CD14-positive monocyte (primary cell): ENCODE results near the gene SPIRE2. TPM values are rescaled to one million over a fixed set of nuclear protein-coding genes. Genes with fewer than 3 reads are reported as not detected.
A peak's percentile ranks its signal among the peaks of the same experiment; 100 is the strongest.

Experiments
- DNase-seq, 3 donors: peaks; one replicate each; pipeline ENCODE4 v3.0.0-alpha.2; 2011 to 2022
- H2AFZ ChIP-seq: 2 replicates; pipeline ENCODE4 v1.6.0; 2012; ENCODE audit warnings: mild to moderate bottlenecking, low read depth, low read length, inconsistent platforms; ENCODE audit not compliant: insufficient read depth, poor library complexity, severe bottlenecking
- H3K27ac ChIP-seq, 2 donors: 1 replicate in 1 of 2; 2 replicates in 1 of 2; pipeline ENCODE4 v1.5.1; 2012 to 2013; ENCODE audit warnings: low read length in 2 of 2, control low read depth in 1 of 2, inconsistent platforms in 1 of 2, low read depth in 1 of 2, mild to moderate bottlenecking in 1 of 2
- H3K27me3 ChIP-seq, 2 donors: one replicate each; pipeline versions ENCODE4 v1.6.0 to v1.6.1; 2011 to 2013; ENCODE audit warnings: low read length in 2 of 2; ENCODE audit not compliant: control insufficient read depth in 2 of 2, insufficient read depth in 2 of 2
- H3K36me3 ChIP-seq, 2 donors: replicated peaks in 1 of 2; 1 replicate in 1 of 2; 2 replicates in 1 of 2; pipeline versions ENCODE4 v1.5.1 to v1.6.1; 2012 to 2013; ENCODE audit warnings: low read length in 2 of 2, control low read depth in 1 of 2, inconsistent platforms in 1 of 2, mild to moderate bottlenecking in 1 of 2; ENCODE audit not compliant: insufficient read depth in 2 of 2, control insufficient read depth in 1 of 2
- H3K4me1 ChIP-seq, 2 donors: 1 replicate in 1 of 2; 2 replicates in 1 of 2; pipeline versions ENCODE4 v1.5.1 to v1.6.1; 2012 to 2013; ENCODE audit warnings: low read length in 2 of 2, control low read depth in 1 of 2, inconsistent platforms in 1 of 2, mild to moderate bottlenecking in 1 of 2, moderate library complexity in 1 of 2; ENCODE audit not compliant: insufficient read depth in 2 of 2, control insufficient read depth in 1 of 2
- H3K4me2 ChIP-seq: replicated peaks from 2 replicates; pipeline ENCODE3; 2012; ENCODE audit warnings: low read length, moderate library complexity, mild to moderate bottlenecking; ENCODE audit not compliant: poor library complexity, severe bottlenecking; ENCODE audit errors: extremely low read depth
- H3K4me3 ChIP-seq, 3 experiments: fragments of 200-600 bp in 1 of 3; sonication (generic) in 1 of 3; replicated peaks in 1 of 3; 1 replicate in 2 of 3; 2 replicates in 1 of 3; pipeline ENCODE4 v1.5.1; 2011 to 2013; ENCODE audit warnings: low read length in 3 of 3, mild to moderate bottlenecking in 3 of 3, control low read depth in 2 of 3, low read depth in 2 of 3, inconsistent platforms in 1 of 3, moderate library complexity in 1 of 3
- H3K79me2 ChIP-seq: 2 replicates; pipeline ENCODE4 v1.6.0; 2012; ENCODE audit warnings: mild to moderate bottlenecking, control low read depth, inconsistent platforms, low read length, moderate library complexity; ENCODE audit not compliant: insufficient read depth
- H3K9ac ChIP-seq: 2 replicates; pipeline ENCODE4 v1.6.0; 2017; ENCODE audit warnings: low read length, mild to moderate bottlenecking; ENCODE audit not compliant: insufficient read depth, poor library complexity, severe bottlenecking
- H3K9me3 ChIP-seq, 2 donors: replicated peaks in 1 of 2; 1 replicate in 1 of 2; 2 replicates in 1 of 2; pipeline versions ENCODE4 v1.5.1 to v1.6.1; 2012 to 2013; ENCODE audit warnings: low read length in 2 of 2, control low read depth in 1 of 2; ENCODE audit not compliant: control insufficient read depth in 1 of 2, insufficient read depth in 1 of 2
- H4K20me1 ChIP-seq: 2 replicates; pipeline ENCODE4 v1.6.0; 2012; ENCODE audit warnings: mild to moderate bottlenecking, low read length, control low read depth, moderate library complexity; ENCODE audit not compliant: insufficient read depth
- H3K27ac Mint-ChIP-seq, 7 donors: one replicate each; pipeline ENCODE4 v1.8.0; 2020; ENCODE audit warnings: mild to moderate bottlenecking in 7 of 7, mixed read lengths in 7 of 7, moderate library complexity in 6 of 7, inconsistent platforms in 2 of 7
- H3K27me3 Mint-ChIP-seq, 3 donors: one replicate each; pipeline ENCODE4 v1.8.0; 2021 to 2022; ENCODE audit warnings: low read depth in 3 of 3, mild to moderate bottlenecking in 3 of 3, mixed read lengths in 3 of 3, moderate library complexity in 3 of 3, inconsistent platforms in 1 of 3
- H3K36me3 Mint-ChIP-seq, 2 donors: one replicate each; pipeline ENCODE4 v1.8.0; 2020; ENCODE audit warnings: mixed read lengths in 2 of 2, inconsistent platforms in 1 of 2, mild to moderate bottlenecking in 1 of 2
- H3K4me1 Mint-ChIP-seq: one replicate; pipeline ENCODE4 v1.8.0; 2020; ENCODE audit warnings: mild to moderate bottlenecking, mixed read lengths
- H3K4me3 Mint-ChIP-seq, 2 donors: one replicate each; pipeline ENCODE4 v1.8.0; 2020; ENCODE audit warnings: mild to moderate bottlenecking in 2 of 2, mixed read lengths in 2 of 2, moderate library complexity in 1 of 2
- H3K9me3 Mint-ChIP-seq, 7 donors: one replicate each; pipeline ENCODE4 v1.8.0; 2020 to 2022; ENCODE audit warnings: mixed read lengths in 7 of 7, mild to moderate bottlenecking in 6 of 7, moderate library complexity in 6 of 7, inconsistent platforms in 2 of 7
- CTCF ChIP-seq: fragments of 200-600 bp; IDR thresholded peaks from one replicate; pipeline ENCODE4 v1.8.0; 2022; ENCODE audit warnings: antibody characterized with exemption, mild to moderate bottlenecking
- WGBS: methylation state at CpG from one replicate; pipeline ENCODE4 v1.1.5; 2013; ENCODE audit warnings: missing lambda C conversion rate; ENCODE audit not compliant: insufficient coverage; 5-methylcytosine and 5-hydroxymethylcytosine counted together
- intact Hi-C, 2 donors: fragments of 100-400 bp; cut with micrococcal nuclease; formaldehyde crosslinking; loops; one replicate each; pipeline versions ENCODE4 v1.15.0 to v1.15.1; 2023
- polyA plus RNA-seq, 3 donors: library from polyadenylated mRNA; depleted of rRNA in 1 of 3; unstranded in 2 of 3; stranded (reverse) in 1 of 3; fragments of 300-500 nt in 2 of 3; fragments of >200 nt in 1 of 3; fragmentation: Illumina TruSeq in 2 of 3; gene quantifications; 1 replicate in 2 of 3; 2 replicates in 1 of 3; pipeline ENCODE4 v1.2.3, GENCODE V29; 2012 to 2021

Gene SPIRE2
- polyA plus RNA-seq, 3 donors = 0.09 to 1.2 TPM; not detected in 1

- Histone ChIP-seq H3K27me3 (no peaks in the 10 kb centered on the region), H3K79me2 (peaks cover 2% of the 10 kb centered on the region), H3K9me3 (no peaks in the 10 kb centered on the region), H3K4me3 (no peak overlapping the region), H3K4me1 (no peaks in the 10 kb centered on the region), H2AFZ (no peak overlapping the region), H4K20me1 (peaks cover 90% of the 10 kb centered on the region), H3K4me2 (no peak overlapping the region), H3K27ac (no peak overlapping the region), H3K36me3 (peaks cover 92 to 100% of the 10 kb centered on the region in 2 donors), H3K9ac (no peak overlapping the region)
- DNase-seq = no peak
- WGBS = 95% methylated on average over 23 of the region's 26 CpGs
- H3K9me3 Mint-ChIP-seq = peaks cover 0 to 2% (median 0%) of the 10 kb centered on the region in 7 donors
- intact Hi-C loops = no loop called here
- no peaks in the 10 kb centered on the region for H3K4me1 Mint-ChIP-seq
- no peak for TF ChIP-seq CTCF
- H3K36me3 Mint-ChIP-seq = peaks cover 81 to 95% of the 10 kb centered on the region in 2 donors
- peak overlapping the region in 1 of 7 donors; percentile 7 for H3K27ac Mint-ChIP-seq
- no peak overlapping the region for H3K4me3 Mint-ChIP-seq
- no peaks in the 10 kb centered on the region for H3K27me3 Mint-ChIP-seq
These were observed 67.4 kb downstream of the SPIRE2 start for GRCh38 chr16:89895482-89896250.

GRCh38 chr16:89897204-89897603 is 68.9 kb downstream of the SPIRE2 start:
- H3K4me1 Mint-ChIP-seq = no peaks in the 10 kb centered on the region
- no peaks in the 10 kb centered on the region for H3K27me3 Mint-ChIP-seq
- Histone ChIP-seq H3K36me3 (peaks cover 82 to 91% of the 10 kb centered on the region in 2 donors), H3K4me1 (no peaks in the 10 kb centered on the region), H3K9ac (no peak overlapping the region), H3K27me3 (no peaks in the 10 kb centered on the region), H2AFZ (no peak overlapping the region), H3K79me2 (no peaks in the 10 kb centered on the region), H3K4me3 (no peak overlapping the region), H3K4me2 (no peak overlapping the region), H3K27ac (no peak overlapping the region), H4K20me1 (peaks cover 80% of the 10 kb centered on the region), H3K9me3 (no peaks in the 10 kb centered on the region)
- H3K4me3 Mint-ChIP-seq = no peak overlapping the region
- intact Hi-C loops = no loop called here
- 100% methylated on average over 6 of the region's 11 CpGs for WGBS
- no peak for TF ChIP-seq CTCF
- H3K27ac Mint-ChIP-seq = no peak overlapping the region
- peaks cover 0 to 2% (median 0%) of the 10 kb centered on the region in 7 donors for H3K9me3 Mint-ChIP-seq
- no peak for DNase-seq
- peaks cover 74 to 87% of the 10 kb centered on the region in 2 donors for H3K36me3 Mint-ChIP-seq
